CD14-positive monocyte (primary cell): ENCODE results near the gene CDC123. TPM values are rescaled to one million over a fixed set of nuclear protein-coding genes. Genes with fewer than 3 reads are reported as not detected.

Experiments
- DNase-seq, 3 donors: peaks; one replicate each; pipeline ENCODE4 v3.0.0-alpha.2; 2011 to 2022
- H2AFZ ChIP-seq: 2 replicates; pipeline ENCODE4 v1.6.0; 2012; ENCODE audit warnings: mild to moderate bottlenecking, low read depth, low read length, inconsistent platforms; ENCODE audit not compliant: insufficient read depth, poor library complexity, severe bottlenecking
- H3K27ac ChIP-seq, 2 donors: 1 replicate in 1 of 2; 2 replicates in 1 of 2; pipeline ENCODE4 v1.5.1; 2012 to 2013; ENCODE audit warnings: low read length in 2 of 2, control low read depth in 1 of 2, inconsistent platforms in 1 of 2, low read depth in 1 of 2, mild to moderate bottlenecking in 1 of 2
- H3K27me3 ChIP-seq, 2 donors: one replicate each; pipeline versions ENCODE4 v1.6.0 to v1.6.1; 2011 to 2013; ENCODE audit warnings: low read length in 2 of 2; ENCODE audit not compliant: control insufficient read depth in 2 of 2, insufficient read depth in 2 of 2
- H3K36me3 ChIP-seq, 2 donors: replicated peaks in 1 of 2; 1 replicate in 1 of 2; 2 replicates in 1 of 2; pipeline versions ENCODE4 v1.5.1 to v1.6.1; 2012 to 2013; ENCODE audit warnings: low read length in 2 of 2, control low read depth in 1 of 2, inconsistent platforms in 1 of 2, mild to moderate bottlenecking in 1 of 2; ENCODE audit not compliant: insufficient read depth in 2 of 2, control insufficient read depth in 1 of 2
- H3K4me1 ChIP-seq, 2 donors: 1 replicate in 1 of 2; 2 replicates in 1 of 2; pipeline versions ENCODE4 v1.5.1 to v1.6.1; 2012 to 2013; ENCODE audit warnings: low read length in 2 of 2, control low read depth in 1 of 2, inconsistent platforms in 1 of 2, mild to moderate bottlenecking in 1 of 2, moderate library complexity in 1 of 2; ENCODE audit not compliant: insufficient read depth in 2 of 2, control insufficient read depth in 1 of 2
- H3K4me2 ChIP-seq: replicated peaks from 2 replicates; pipeline ENCODE3; 2012; ENCODE audit warnings: low read length, moderate library complexity, mild to moderate bottlenecking; ENCODE audit not compliant: poor library complexity, severe bottlenecking; ENCODE audit errors: extremely low read depth
- H3K4me3 ChIP-seq, 3 experiments: fragments of 200-600 bp in 1 of 3; sonication (generic) in 1 of 3; replicated peaks in 1 of 3; 1 replicate in 2 of 3; 2 replicates in 1 of 3; pipeline ENCODE4 v1.5.1; 2011 to 2013; ENCODE audit warnings: low read length in 3 of 3, mild to moderate bottlenecking in 3 of 3, control low read depth in 2 of 3, low read depth in 2 of 3, inconsistent platforms in 1 of 3, moderate library complexity in 1 of 3
- H3K79me2 ChIP-seq: 2 replicates; pipeline ENCODE4 v1.6.0; 2012; ENCODE audit warnings: mild to moderate bottlenecking, control low read depth, inconsistent platforms, low read length, moderate library complexity; ENCODE audit not compliant: insufficient read depth
- H3K9ac ChIP-seq: 2 replicates; pipeline ENCODE4 v1.6.0; 2017; ENCODE audit warnings: low read length, mild to moderate bottlenecking; ENCODE audit not compliant: insufficient read depth, poor library complexity, severe bottlenecking
- H3K9me3 ChIP-seq, 2 donors: replicated peaks in 1 of 2; 1 replicate in 1 of 2; 2 replicates in 1 of 2; pipeline versions ENCODE4 v1.5.1 to v1.6.1; 2012 to 2013; ENCODE audit warnings: low read length in 2 of 2, control low read depth in 1 of 2; ENCODE audit not compliant: control insufficient read depth in 1 of 2, insufficient read depth in 1 of 2
- H4K20me1 ChIP-seq: 2 replicates; pipeline ENCODE4 v1.6.0; 2012; ENCODE audit warnings: mild to moderate bottlenecking, low read length, control low read depth, moderate library complexity; ENCODE audit not compliant: insufficient read depth
- H3K27ac Mint-ChIP-seq, 7 donors: one replicate each; pipeline ENCODE4 v1.8.0; 2020; ENCODE audit warnings: mild to moderate bottlenecking in 7 of 7, mixed read lengths in 7 of 7, moderate library complexity in 6 of 7, inconsistent platforms in 2 of 7
- H3K27me3 Mint-ChIP-seq, 3 donors: one replicate each; pipeline ENCODE4 v1.8.0; 2021 to 2022; ENCODE audit warnings: low read depth in 3 of 3, mild to moderate bottlenecking in 3 of 3, mixed read lengths in 3 of 3, moderate library complexity in 3 of 3, inconsistent platforms in 1 of 3
- H3K36me3 Mint-ChIP-seq, 2 donors: one replicate each; pipeline ENCODE4 v1.8.0; 2020; ENCODE audit warnings: mixed read lengths in 2 of 2, inconsistent platforms in 1 of 2, mild to moderate bottlenecking in 1 of 2
- H3K4me1 Mint-ChIP-seq: one replicate; pipeline ENCODE4 v1.8.0; 2020; ENCODE audit warnings: mild to moderate bottlenecking, mixed read lengths
- H3K4me3 Mint-ChIP-seq, 2 donors: one replicate each; pipeline ENCODE4 v1.8.0; 2020; ENCODE audit warnings: mild to moderate bottlenecking in 2 of 2, mixed read lengths in 2 of 2, moderate library complexity in 1 of 2
- H3K9me3 Mint-ChIP-seq, 7 donors: one replicate each; pipeline ENCODE4 v1.8.0; 2020 to 2022; ENCODE audit warnings: mixed read lengths in 7 of 7, mild to moderate bottlenecking in 6 of 7, moderate library complexity in 6 of 7, inconsistent platforms in 2 of 7
- CTCF ChIP-seq: fragments of 200-600 bp; IDR thresholded peaks from one replicate; pipeline ENCODE4 v1.8.0; 2022; ENCODE audit warnings: antibody characterized with exemption, mild to moderate bottlenecking
- WGBS: methylation state at CpG from one replicate; pipeline ENCODE4 v1.1.5; 2013; ENCODE audit warnings: missing lambda C conversion rate; ENCODE audit not compliant: insufficient coverage; 5-methylcytosine and 5-hydroxymethylcytosine counted together
- intact Hi-C, 2 donors: fragments of 100-400 bp; cut with micrococcal nuclease; formaldehyde crosslinking; loops; one replicate each; pipeline versions ENCODE4 v1.15.0 to v1.15.1; 2023
- polyA plus RNA-seq, 3 donors: library from polyadenylated mRNA; depleted of rRNA in 1 of 3; unstranded in 2 of 3; stranded (reverse) in 1 of 3; fragments of 300-500 nt in 2 of 3; fragments of >200 nt in 1 of 3; fragmentation: Illumina TruSeq in 2 of 3; gene quantifications; 1 replicate in 2 of 3; 2 replicates in 1 of 3; pipeline ENCODE4 v1.2.3, GENCODE V29; 2012 to 2021

CDC123 gene
- polyA plus RNA-seq, 3 donors, result 38.2 to 78.7 (median 76.0) TPM

- intact Hi-C loops, result no loop called here
- H3K4me2 ChIP-seq, result no peak overlapping the region
- no peaks in the 10 kb centered on the region for H3K4me1 ChIP-seq
- Mint-ChIP-seq H3K36me3 (peaks cover 67 to 75% of the 10 kb centered on the region in 2 donors), H3K27ac (no peak overlapping the region), H3K4me1 (no peaks in the 10 kb centered on the region), H3K4me3 (peak overlapping the region in 1 of 2 donors; percentile 65), H3K9me3 (peaks cover 0 to 8% (median 2%) of the 10 kb centered on the region in 7 donors), H3K27me3 (peaks cover 48 to 58% (median 58%) of the 10 kb centered on the region in 3 donors)
- WGBS, result 81% methylated on average over 7 of the region's 12 CpGs
- no peak overlapping the region for H3K9ac ChIP-seq
- peaks cover 5 to 47% of the 10 kb centered on the region in 2 donors for H3K36me3 ChIP-seq
- H3K27me3 ChIP-seq, result peaks cover 47 to 72% of the 10 kb centered on the region in 2 donors
- peaks cover 51% of the 10 kb centered on the region for H4K20me1 ChIP-seq
- H3K4me3 ChIP-seq, result no peak overlapping the region
- TF ChIP-seq CTCF, result no peak
- no peak overlapping the region for H2AFZ ChIP-seq
- DNase-seq, result no peak
- no peak overlapping the region for H3K27ac ChIP-seq
- no peaks in the 10 kb centered on the region for H3K79me2 ChIP-seq
- no peaks in the 10 kb centered on the region for H3K9me3 ChIP-seq
Measured at GRCh38 chr10:12164085-12164484, 31.9 kb upstream of the CDC123 start.

GRCh38 chr10:12165036-12165435 lies 31.0 kb upstream of the CDC123 start:
- Mint-ChIP-seq H3K27me3 (peaks cover 40 to 50% (median 49%) of the 10 kb centered on the region in 3 donors), H3K36me3 (peaks cover 74 to 82% of the 10 kb centered on the region in 2 donors), H3K4me3 (peak overlapping the region in 1 of 2 donors; percentile 50), H3K4me1 (no peaks in the 10 kb centered on the region), H3K27ac (no peak overlapping the region), H3K9me3 (peaks cover 0 to 8% (median 2%) of the 10 kb centered on the region in 7 donors)
- H3K27ac ChIP-seq, result no peak overlapping the region
- no peak overlapping the region for H3K4me2 ChIP-seq
- no peak overlapping the region for H2AFZ ChIP-seq
- no CpG with 5 or more reads among the region's 3 CpGs for WGBS
- DNase-seq, result no peak
- H3K79me2 ChIP-seq, result no peaks in the 10 kb centered on the region
- no peak overlapping the region for H3K9ac ChIP-seq
- peaks cover 41% of the 10 kb centered on the region for H4K20me1 ChIP-seq
- peaks cover 14 to 56% of the 10 kb centered on the region in 2 donors for H3K36me3 ChIP-seq
- H3K4me3 ChIP-seq, result no peak overlapping the region
- H3K4me1 ChIP-seq, result no peaks in the 10 kb centered on the region
- no peaks in the 10 kb centered on the region for H3K9me3 ChIP-seq
- intact Hi-C loops, result no loop called here
- H3K27me3 ChIP-seq, result peaks cover 39 to 62% of the 10 kb centered on the region in 2 donors
- TF ChIP-seq CTCF, result no peak
